Measurements from ENCODE around the gene CCSER1.
A peak's percentile ranks its signal among the peaks of the same experiment; 100 is the strongest.

CCSER1 gene

GRCh38 chr4:90840828-90841227 lies 713.6 kb downstream of the CCSER1 start:
- H3K4me1 ChIP-seq (ENCODE audit: control insufficient read depth, insufficient read depth, low read length), result peaks cover 4% of the 10 kb centered on the region
- H3K36me3 ChIP-seq (ENCODE audit: control insufficient read depth, insufficient read depth, low read length, severe bottlenecking), result no peaks in the 10 kb centered on the region
- no peak overlapping the region for H3K9ac ChIP-seq (ENCODE audit: low read length)
- H3K27me3 ChIP-seq (replicated peaks; ENCODE audit: control insufficient read depth, insufficient read depth, low read length), result no peaks in the 10 kb centered on the region
- no peak for DNase-seq (ENCODE audit: low read depth)
- H3K9me3 ChIP-seq (ENCODE audit: control insufficient read depth, low read length), result no peaks in the 10 kb centered on the region
- no peak overlapping the region for H3K4me3 ChIP-seq (ENCODE audit: low read length)

GRCh38 chr4:90841676-90842075 lies 714.5 kb downstream of the CCSER1 start:
- Histone ChIP-seq H3K9me3 (ENCODE audit: control insufficient read depth, low read length) (no peaks in the 10 kb centered on the region), H3K4me1 (ENCODE audit: control insufficient read depth, insufficient read depth, low read length) (peaks cover 6% of the 10 kb centered on the region), H3K36me3 (ENCODE audit: control insufficient read depth, insufficient read depth, low read length, severe bottlenecking) (no peaks in the 10 kb centered on the region), H3K4me3 (ENCODE audit: low read length) (no peak overlapping the region), H3K9ac (ENCODE audit: low read length) (no peak overlapping the region), H3K27me3 (replicated peaks; ENCODE audit: control insufficient read depth, insufficient read depth, low read length) (no peaks in the 10 kb centered on the region)
- DNase-seq (ENCODE audit: low read depth), result peak; percentile 7

- Histone ChIP-seq H3K4me1 (ENCODE audit: control insufficient read depth, insufficient read depth, low read length) (peaks cover 6% of the 10 kb centered on the region), H3K36me3 (ENCODE audit: control insufficient read depth, insufficient read depth, low read length, severe bottlenecking) (no peaks in the 10 kb centered on the region), H3K9me3 (ENCODE audit: control insufficient read depth, low read length) (no peaks in the 10 kb centered on the region), H3K27me3 (replicated peaks; ENCODE audit: control insufficient read depth, insufficient read depth, low read length) (no peaks in the 10 kb centered on the region), H3K9ac (ENCODE audit: low read length) (no peak overlapping the region), H3K4me3 (ENCODE audit: low read length) (no peak overlapping the region)
- no peak for DNase-seq (ENCODE audit: low read depth)
Observed at GRCh38 chr4:90842960-90843359, 715.8 kb downstream of the CCSER1 start.

- H3K27me3 ChIP-seq (replicated peaks; ENCODE audit: control insufficient read depth, insufficient read depth, low read length), result no peaks in the 10 kb centered on the region
- H3K4me1 ChIP-seq (ENCODE audit: control insufficient read depth, insufficient read depth, low read length), result peaks cover 6% of the 10 kb centered on the region
- H3K4me3 ChIP-seq (ENCODE audit: low read length), result no peak overlapping the region
- no peak for DNase-seq (ENCODE audit: low read depth)
- H3K9ac ChIP-seq (ENCODE audit: low read length), result no peak overlapping the region
- no peaks in the 10 kb centered on the region for H3K36me3 ChIP-seq (ENCODE audit: control insufficient read depth, insufficient read depth, low read length, severe bottlenecking)
- no peaks in the 10 kb centered on the region for H3K9me3 ChIP-seq (ENCODE audit: control insufficient read depth, low read length)
Observed at GRCh38 chr4:90844241-90844640, 717.0 kb downstream of the CCSER1 start.

- Histone ChIP-seq H3K27me3 (replicated peaks; ENCODE audit: control insufficient read depth, insufficient read depth, low read length) (no peaks in the 10 kb centered on the region), H3K4me3 (ENCODE audit: low read length) (no peak overlapping the region), H3K36me3 (ENCODE audit: control insufficient read depth, insufficient read depth, low read length, severe bottlenecking) (no peaks in the 10 kb centered on the region), H3K9ac (ENCODE audit: low read length) (no peak overlapping the region), H3K4me1 (ENCODE audit: control insufficient read depth, insufficient read depth, low read length) (peaks cover 6% of the 10 kb centered on the region), H3K9me3 (ENCODE audit: control insufficient read depth, low read length) (no peaks in the 10 kb centered on the region)
- peak; percentile 1 for DNase-seq (ENCODE audit: low read depth)
Observed at GRCh38 chr4:90845777-90846176, 718.6 kb downstream of the CCSER1 start.

- Histone ChIP-seq H3K36me3 (ENCODE audit: control insufficient read depth, insufficient read depth, low read length, severe bottlenecking) (no peaks in the 10 kb centered on the region), H3K9ac (ENCODE audit: low read length) (no peak overlapping the region), H3K9me3 (ENCODE audit: control insufficient read depth, low read length) (no peaks in the 10 kb centered on the region), H3K4me1 (ENCODE audit: control insufficient read depth, insufficient read depth, low read length) (no peaks in the 10 kb centered on the region), H3K27me3 (replicated peaks; ENCODE audit: control insufficient read depth, insufficient read depth, low read length) (no peaks in the 10 kb centered on the region), H3K4me3 (ENCODE audit: low read length) (no peak overlapping the region)
- no peak for DNase-seq (ENCODE audit: low read depth)
Observed at GRCh38 chr4:90852237-90852636, 725.0 kb downstream of the CCSER1 start.

GRCh38 chr4:90855111-90855510 lies 727.9 kb downstream of the CCSER1 start:
- no peak for DNase-seq (ENCODE audit: low read depth)

GRCh38 chr4:90857081-90857820 lies 730.1 kb downstream of the CCSER1 start:
- Histone ChIP-seq H3K4me3 (ENCODE audit: low read length) (no peak overlapping the region), H3K4me1 (ENCODE audit: control insufficient read depth, insufficient read depth, low read length) (no peaks in the 10 kb centered on the region), H3K9ac (ENCODE audit: low read length) (no peak overlapping the region), H3K9me3 (ENCODE audit: control insufficient read depth, low read length) (no peaks in the 10 kb centered on the region), H3K27me3 (replicated peaks; ENCODE audit: control insufficient read depth, insufficient read depth, low read length) (no peaks in the 10 kb centered on the region), H3K36me3 (ENCODE audit: control insufficient read depth, insufficient read depth, low read length, severe bottlenecking) (no peaks in the 10 kb centered on the region)
- DNase-seq (ENCODE audit: low read depth), result no peak

More at GRCh38 chr4:90855111-90855510, 727.9 kb downstream of the CCSER1 start:
- no peaks in the 10 kb centered on the region for H3K27me3 ChIP-seq (replicated peaks; ENCODE audit: control insufficient read depth, insufficient read depth, low read length)
- no peaks in the 10 kb centered on the region for H3K9me3 ChIP-seq (ENCODE audit: control insufficient read depth, low read length)
- no peak overlapping the region for H3K9ac ChIP-seq (ENCODE audit: low read length)
- no peaks in the 10 kb centered on the region for H3K4me1 ChIP-seq (ENCODE audit: control insufficient read depth, insufficient read depth, low read length)
- no peaks in the 10 kb centered on the region for H3K36me3 ChIP-seq (ENCODE audit: control insufficient read depth, insufficient read depth, low read length, severe bottlenecking)
- H3K4me3 ChIP-seq (ENCODE audit: low read length), result no peak overlapping the region

- Histone ChIP-seq H3K27me3 (replicated peaks; ENCODE audit: control insufficient read depth, insufficient read depth, low read length) (no peaks in the 10 kb centered on the region), H3K4me1 (ENCODE audit: control insufficient read depth, insufficient read depth, low read length) (no peaks in the 10 kb centered on the region), H3K36me3 (ENCODE audit: control insufficient read depth, insufficient read depth, low read length, severe bottlenecking) (no peaks in the 10 kb centered on the region), H3K4me3 (ENCODE audit: low read length) (no peak overlapping the region), H3K9me3 (ENCODE audit: control insufficient read depth, low read length) (peaks cover 5% of the 10 kb centered on the region), H3K9ac (ENCODE audit: low read length) (no peak overlapping the region)
- no peak for DNase-seq (ENCODE audit: low read depth)
Observed at GRCh38 chr4:90875791-90876190, 748.6 kb downstream of the CCSER1 start.

- H3K9me3 ChIP-seq (ENCODE audit: control insufficient read depth, low read length), result peaks cover 5% of the 10 kb centered on the region
- H3K27me3 ChIP-seq (replicated peaks; ENCODE audit: control insufficient read depth, insufficient read depth, low read length), result no peaks in the 10 kb centered on the region
- no peak overlapping the region for H3K9ac ChIP-seq (ENCODE audit: low read length)
- DNase-seq (ENCODE audit: low read depth), result no peak
- H3K4me1 ChIP-seq (ENCODE audit: control insufficient read depth, insufficient read depth, low read length), result no peaks in the 10 kb centered on the region
- no peaks in the 10 kb centered on the region for H3K36me3 ChIP-seq (ENCODE audit: control insufficient read depth, insufficient read depth, low read length, severe bottlenecking)
- H3K4me3 ChIP-seq (ENCODE audit: low read length), result no peak overlapping the region
Observed at GRCh38 chr4:90876296-90876695, 749.1 kb downstream of the CCSER1 start.

GRCh38 chr4:90883519-90883918 lies 756.3 kb downstream of the CCSER1 start:
- Histone ChIP-seq H3K4me3 (ENCODE audit: low read length) (no peak overlapping the region), H3K9ac (ENCODE audit: low read length) (no peak overlapping the region), H3K36me3 (ENCODE audit: control insufficient read depth, insufficient read depth, low read length, severe bottlenecking) (no peaks in the 10 kb centered on the region), H3K9me3 (ENCODE audit: control insufficient read depth, low read length) (no peaks in the 10 kb centered on the region), H3K27me3 (replicated peaks; ENCODE audit: control insufficient read depth, insufficient read depth, low read length) (no peaks in the 10 kb centered on the region), H3K4me1 (ENCODE audit: control insufficient read depth, insufficient read depth, low read length) (no peaks in the 10 kb centered on the region)
- DNase-seq (ENCODE audit: low read depth), result no peak

- no peak overlapping the region for H3K4me3 ChIP-seq (ENCODE audit: low read length)
- H3K27me3 ChIP-seq (replicated peaks; ENCODE audit: control insufficient read depth, insufficient read depth, low read length), result no peaks in the 10 kb centered on the region
- no peaks in the 10 kb centered on the region for H3K9me3 ChIP-seq (ENCODE audit: control insufficient read depth, low read length)
- DNase-seq (ENCODE audit: low read depth), result no peak
- no peaks in the 10 kb centered on the region for H3K36me3 ChIP-seq (ENCODE audit: control insufficient read depth, insufficient read depth, low read length, severe bottlenecking)
- no peaks in the 10 kb centered on the region for H3K4me1 ChIP-seq (ENCODE audit: control insufficient read depth, insufficient read depth, low read length)
- H3K9ac ChIP-seq (ENCODE audit: low read length), result no peak overlapping the region
Observed at GRCh38 chr4:90888571-90888970, 761.4 kb downstream of the CCSER1 start.

Measured in adipocyte (in vitro differentiated cells).